ENCODE data around the gene TOLLIP. TPM values are rescaled to one million over a fixed set of nuclear protein-coding genes. Genes with fewer than 3 reads are reported as not detected.

The TOLLIP gene
- total and polyA plus RNA-seq, 12 donors = 19.0 to 53.6 (median 42.6) TPM

DNA sequence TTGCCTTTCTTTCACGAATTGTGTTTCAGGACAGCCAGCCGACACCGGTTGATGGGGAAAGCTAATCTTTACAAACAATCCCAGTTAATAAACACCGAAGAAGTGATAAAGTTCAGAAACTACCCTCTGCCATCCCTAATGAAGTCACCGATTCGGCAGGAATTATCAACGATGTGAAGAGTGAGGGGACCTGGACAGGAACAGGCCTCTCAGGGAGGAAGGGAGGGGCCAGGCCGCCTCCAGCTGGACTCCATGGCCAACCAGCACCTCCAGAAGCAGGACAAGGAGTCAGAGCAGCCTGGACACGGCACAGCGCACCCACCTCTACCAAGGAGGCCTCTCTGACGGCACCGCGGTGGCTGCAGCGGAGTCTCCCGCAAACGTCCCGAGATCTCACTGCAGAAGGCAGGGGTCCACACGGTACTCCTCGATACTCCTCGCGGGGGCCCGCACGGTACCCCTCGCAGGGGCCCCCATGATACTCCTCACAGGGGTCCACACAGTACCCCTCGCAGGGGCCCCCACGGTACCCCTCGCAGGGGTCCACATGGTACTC, 3.9 kb downstream of the TOLLIP start:
- no peak overlapping the region for H3K27ac ChIP-seq
- no peak for DNase-seq
- intact Hi-C loops (cut with DNase I) = loop anchor here in 5 of 10 donors (5.0 to 10.0 kb wide), 3 partner anchors 103 to 219 kb away; no protein-coding TSS in a partner anchor

DNA sequence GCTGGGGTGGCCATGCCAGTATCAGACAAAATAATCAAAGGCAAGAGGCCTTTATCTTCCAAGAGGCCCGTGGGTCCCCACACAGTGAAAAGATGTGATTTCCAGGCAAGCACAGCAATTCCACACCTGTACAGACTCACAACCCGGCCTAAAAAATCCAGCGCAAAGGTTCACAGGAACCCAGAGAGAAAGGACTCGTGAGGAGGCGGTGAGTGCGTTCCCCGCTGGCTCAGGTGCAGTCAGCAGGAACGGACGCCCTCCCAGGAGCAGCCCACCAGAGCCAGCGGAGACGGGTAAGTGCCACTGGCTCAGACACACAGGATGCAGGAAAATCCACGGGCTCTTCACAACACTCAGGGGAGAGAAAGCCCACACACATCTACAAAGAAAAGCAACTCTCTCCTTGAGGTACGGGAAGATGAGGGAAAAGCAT, 4.4 kb downstream of the TOLLIP start:
- TF ChIP-seq, protein P1, sequence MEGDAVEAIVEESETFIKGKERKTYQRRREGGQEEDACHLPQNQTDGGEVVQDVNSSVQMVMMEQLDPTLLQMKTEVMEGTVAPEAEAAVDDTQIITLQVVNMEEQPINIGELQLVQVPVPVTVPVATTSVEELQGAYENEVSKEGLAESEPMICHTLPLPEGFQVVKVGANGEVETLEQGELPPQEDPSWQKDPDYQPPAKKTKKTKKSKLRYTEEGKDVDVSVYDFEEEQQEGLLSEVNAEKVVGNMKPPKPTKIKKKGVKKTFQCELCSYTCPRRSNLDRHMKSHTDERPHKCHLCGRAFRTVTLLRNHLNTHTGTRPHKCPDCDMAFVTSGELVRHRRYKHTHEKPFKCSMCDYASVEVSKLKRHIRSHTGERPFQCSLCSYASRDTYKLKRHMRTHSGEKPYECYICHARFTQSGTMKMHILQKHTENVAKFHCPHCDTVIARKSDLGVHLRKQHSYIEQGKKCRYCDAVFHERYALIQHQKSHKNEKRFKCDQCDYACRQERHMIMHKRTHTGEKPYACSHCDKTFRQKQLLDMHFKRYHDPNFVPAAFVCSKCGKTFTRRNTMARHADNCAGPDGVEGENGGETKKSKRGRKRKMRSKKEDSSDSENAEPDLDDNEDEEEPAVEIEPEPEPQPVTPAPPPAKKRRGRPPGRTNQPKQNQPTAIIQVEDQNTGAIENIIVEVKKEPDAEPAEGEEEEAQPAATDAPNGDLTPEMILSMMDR (IDR thresholded peaks at IDR 0.05) = no peak
- Histone ChIP-seq H3K4me3 (no peak overlapping the region), H3K36me3 (peaks cover 0 to 28% (median 0%) of the 10 kb centered on the region in 9 donors), H3K9me3 (no peaks in the 10 kb centered on the region), H3K27me3 (no peaks in the 10 kb centered on the region), H3K27ac (no peak overlapping the region), H3K4me1 (peaks cover 7 to 74% (median 52%) of the 10 kb centered on the region in 9 donors)
- intact Hi-C loops (cut with DNase I) = loop anchor here in 5 of 10 donors (5.0 to 10.0 kb wide), 3 partner anchors 103 to 220 kb away; no protein-coding TSS in a partner anchor
- WGBS, 2 donors = 85 to 86% methylated on average over 13 of the region's 13 CpGs
- DNase-seq (no peak), ATAC-seq (no peak)

More for the DNA sequence above, 3.9 kb downstream of the TOLLIP start:
- Histone ChIP-seq H3K4me1 (peaks cover 7 to 76% (median 57%) of the 10 kb centered on the region in 9 donors), H3K4me3 (no peak overlapping the region), H3K36me3 (peaks cover 0 to 28% (median 0%) of the 10 kb centered on the region in 9 donors), H3K27me3 (no peaks in the 10 kb centered on the region), H3K9me3 (no peaks in the 10 kb centered on the region)
- 87 to 90% methylated on average over 27 of the region's 27 CpGs for WGBS, 2 donors
- TF ChIP-seq, protein P1 (IDR thresholded peaks at IDR 0.05) = no peak
- ATAC-seq = no peak

DNA sequence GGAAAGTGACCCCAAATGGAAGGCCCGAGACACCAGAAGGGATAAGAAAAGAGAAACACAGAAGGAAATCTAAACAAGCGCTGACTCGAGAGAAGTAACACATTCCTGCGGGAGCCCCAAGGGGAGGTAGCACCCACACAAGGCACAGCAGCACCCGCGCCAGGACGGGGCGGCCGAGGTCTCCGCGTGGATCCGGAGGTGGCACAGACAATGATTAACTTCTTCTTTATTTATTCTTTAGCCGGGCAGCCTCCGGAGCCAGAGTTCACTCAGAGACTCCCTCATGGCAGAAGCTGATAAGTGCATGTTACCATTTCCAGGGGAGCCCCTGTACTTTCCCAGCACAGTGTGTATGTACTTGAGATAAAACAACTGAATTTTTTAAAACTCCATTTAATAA, 5.1 kb downstream of the TOLLIP start:
- Histone ChIP-seq H3K27me3 (no peaks in the 10 kb centered on the region), H3K4me3 (no peak overlapping the region), H3K27ac (peak overlapping the region in 1 of 10 donors; percentile 15), H3K36me3 (peaks cover 0 to 28% (median 0%) of the 10 kb centered on the region in 9 donors), H3K4me1 (peaks cover 7 to 78% (median 53%) of the 10 kb centered on the region in 9 donors), H3K9me3 (no peaks in the 10 kb centered on the region)
- TF ChIP-seq, protein P1 (IDR thresholded peaks at IDR 0.05) = no peak
- ATAC-seq (no peak), DNase-seq (no peak)
- intact Hi-C loops (cut with DNase I) = loop anchor here in 6 of 10 donors (5.0 to 10.0 kb wide), 3 partner anchors 210 to 228 kb away; no protein-coding TSS in a partner anchor
- 79 to 81% methylated on average over 14 of the region's 14 CpGs for WGBS, 2 donors

DNA sequence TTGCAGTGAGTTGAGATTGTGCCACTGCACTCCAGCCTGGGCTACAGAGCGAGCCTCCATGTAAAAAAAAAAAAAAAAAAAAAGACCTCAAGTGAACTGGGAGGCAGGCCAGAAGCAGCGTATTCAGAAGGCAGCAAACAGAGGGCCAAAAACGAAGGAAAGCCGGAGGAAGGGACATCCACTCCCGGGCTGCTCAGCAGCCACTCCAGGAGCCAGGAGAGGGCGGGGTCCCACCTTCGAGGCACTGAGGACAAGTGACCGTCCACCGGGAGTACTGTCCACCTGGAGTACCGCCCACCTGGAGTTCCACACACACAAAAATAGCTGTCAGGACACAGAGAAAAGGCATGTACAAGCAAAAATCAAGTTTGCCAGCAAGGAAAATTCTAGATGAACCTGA, 5.5 kb downstream of the TOLLIP start:
- no peaks in the 10 kb centered on the region for H3K9me3 ChIP-seq
- peaks cover 0 to 28% (median 0%) of the 10 kb centered on the region in 9 donors for H3K36me3 ChIP-seq
- peaks cover 8 to 82% (median 55%) of the 10 kb centered on the region in 9 donors for H3K4me1 ChIP-seq
- no peak overlapping the region for H3K4me3 ChIP-seq
- intact Hi-C loops (cut with DNase I) = loop anchor here in 6 of 10 donors (5.0 to 10.0 kb wide), 3 partner anchors 211 to 228 kb away; no protein-coding TSS in a partner anchor
- H3K27me3 ChIP-seq = no peaks in the 10 kb centered on the region
- DNase-seq (peak in 1 of 2 donors; percentile 21), ATAC-seq (no peak)
- WGBS, 2 donors = 32 to 40% methylated on average over 10 of the region's 10 CpGs
- H3K27ac ChIP-seq = peak overlapping the region in 2 of 10 donors; percentile 9 to 15
- TF ChIP-seq, protein P1 (IDR thresholded peaks at IDR 0.05) = no peak
